ENCODE measurements around the gene SERHL2.
"Not testable (repeated sequence)": the region's sequence is repeated elsewhere in the genome, so short reads cannot be mapped to it uniquely, and the experiment has no call there.

DNA sequence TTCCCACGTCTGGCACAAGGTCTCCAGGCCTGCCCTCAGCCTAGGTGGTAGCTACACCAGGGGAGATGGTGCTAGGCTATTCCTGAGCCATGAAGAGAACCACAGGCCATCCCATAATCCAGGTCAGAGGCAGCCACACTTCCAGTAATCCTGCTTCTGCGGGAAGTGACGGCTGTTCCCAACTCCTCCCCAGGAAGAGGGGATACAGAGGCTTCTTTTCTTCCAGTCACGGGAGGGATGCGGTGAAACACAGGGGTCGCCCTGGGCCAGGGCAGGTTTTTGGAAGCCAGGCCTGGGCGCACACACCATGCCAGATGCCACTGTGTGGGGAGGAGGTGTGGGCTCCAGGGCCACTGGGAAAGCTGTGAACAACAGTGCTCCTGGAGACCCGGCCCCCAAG lies 38.5 kb upstream of the SERHL2 start:
- not testable (repeated sequence) for TF ChIP-seq EZH2 (IDR thresholded peaks at IDR 0.05; ENCODE audit: insufficient read depth, poor library complexity, severe bottlenecking); EZH2phosphoT487 (IDR thresholded peaks at IDR 0.05; ENCODE audit: insufficient read depth, low read depth)
